ENCODE measurements around the gene SFR1.

DNA sequence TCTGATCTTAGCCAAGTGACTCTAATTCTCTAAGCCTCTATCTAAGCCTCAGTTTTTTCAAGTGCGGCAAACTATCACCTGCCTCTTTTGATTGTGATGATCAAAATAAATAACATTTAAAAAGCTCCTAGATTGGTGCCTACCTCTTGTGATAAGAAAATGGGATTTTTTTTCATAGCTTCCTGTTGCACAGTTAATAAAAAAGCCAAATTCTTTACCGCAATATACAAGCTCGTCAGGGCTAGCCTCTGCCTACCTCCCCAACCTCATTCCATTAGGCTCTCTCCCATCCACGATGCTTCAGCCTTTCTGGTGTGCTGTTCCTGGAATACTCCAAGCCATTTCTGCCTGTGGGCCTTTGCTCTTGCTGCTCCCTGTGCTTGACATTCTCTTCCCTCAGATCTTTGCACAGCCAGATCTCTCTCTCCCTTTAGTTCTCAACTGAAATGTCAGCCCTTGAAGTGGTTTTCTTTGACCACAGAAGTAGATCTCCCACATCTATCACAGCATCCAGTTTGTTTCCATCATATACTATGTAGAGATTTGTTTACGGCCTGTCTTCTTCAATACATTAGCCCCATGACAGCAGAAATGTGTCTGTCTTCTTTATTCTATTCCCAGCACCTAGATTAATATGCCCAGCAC, 48.8 kb downstream of the SFR1 start:
- no peak for TF ChIP-seq CTCF (IDR thresholded peaks at IDR 0.05)
- no peak for TF ChIP-seq POLR2A (IDR thresholded peaks at IDR 0.05)
- TF ChIP-seq EP300 (IDR thresholded peaks at IDR 0.05): no peak

Measured in ovary (tissue), 3 donors.